HCT116 (cell line): ENCODE measurements around the gene UGT1A7. TPM values are rescaled to one million over a fixed set of nuclear protein-coding genes. Genes with fewer than 3 reads are reported as not detected.
"Not testable (repeated sequence)": the region's sequence is repeated elsewhere in the genome, so short reads cannot be mapped to it uniquely, and the experiment has no call there.

Experiments used
- ATAC-seq: fragments of 200-7000 bp; cut with Tn5 transposase; 2 replicates; pipeline ENCODE4 v1.9.1; 2020; ENCODE audit warnings: mild to moderate bottlenecking, moderate library complexity
- BruUV-seq: library from RNA; stranded (reverse); fragments of 400-500 nt; replicated peaks from 2 replicates; lab custom pipeline; 2021; lab: Mats Ljungman, UMichigan
- CTCF ChIA-PET: fragments of 300-600 bp; sonication (Branson Sonifier 250); formaldehyde crosslinking; loops from one replicate; lab custom pipeline; 2021; ENCODE audit warnings: antibody characterized with exemption; lab: Charles Lee
- POLR2A ChIA-PET: fragments of 300-600, 350-600 bp; sonication (Branson Sonifier 250); formaldehyde crosslinking; loops from one replicate; lab custom pipeline; 2021; ENCODE audit warnings: antibody characterized with exemption; lab: Charles Lee
- RAD21 ChIA-PET, 2 experiments: fragments of 300-600 bp; sonication (Branson Sonifier 250); formaldehyde crosslinking; loops; one replicate each; lab custom pipeline; 2023; ENCODE audit warnings: low total read pairs in 2 of 2; ENCODE audit not compliant: uncharacterized antibody in 2 of 2, unreplicated experiment in 2 of 2, low non-redundant PET in 1 of 2; lab: Charles Lee
- DNase-seq: peaks from one replicate; pipeline ENCODE4 v3.0.0-alpha.2; 2010; ENCODE audit warnings: low read depth, low spot score
- H2AFZ ChIP-seq: fragments of 200-600 bp; shearing (Covaris generic), sonication (generic); 2 replicates; pipeline ENCODE4 v1.6.1; 2017; ENCODE audit warnings: low read depth, mixed run types, mixed read lengths, antibody characterized with exemption, low read length; ENCODE audit not compliant: poor library complexity, severe bottlenecking
- H3K27ac ChIP-seq: 2 replicates; pipeline ENCODE4 v1.5.1; 2012; ENCODE audit warnings: low read depth, low read length
- H3K27me3 ChIP-seq: fragments of 200-600 bp; sonication (generic); 2 replicates; pipeline ENCODE4 v1.6.1; 2016; ENCODE audit warnings: mixed run types, low read length, mixed read lengths; ENCODE audit not compliant: insufficient read depth
- H3K36me3 ChIP-seq, 2 experiments: fragments of 200-500 bp in 1 of 2; fragments of 200-600 bp in 1 of 2; sonication (Bioruptor generic) in 1 of 2; sonication (generic) in 1 of 2; 2 replicates each; pipeline versions ENCODE4 v1.5.1 to v1.6.1; 2014 to 2016; ENCODE audit warnings: low read length in 2 of 2, inconsistent platforms in 1 of 2, mixed read lengths in 1 of 2, mixed run types in 1 of 2; ENCODE audit not compliant: insufficient read depth in 2 of 2, control insufficient read depth in 1 of 2
- H3K4me1 ChIP-seq, 2 experiments: fragments of 200-600 bp in 1 of 2; sonication (generic) in 1 of 2; 2 replicates each; pipeline versions ENCODE4 v1.5.1 to v1.6.1; 2012 to 2017; ENCODE audit warnings: low read length in 2 of 2, inconsistent platforms in 1 of 2, mild to moderate bottlenecking in 1 of 2, mixed read lengths in 1 of 2, mixed run types in 1 of 2, moderate library complexity in 1 of 2; ENCODE audit not compliant: insufficient read depth in 2 of 2, control insufficient read depth in 1 of 2
- H3K4me2 ChIP-seq: fragments of 200-600 bp; sonication (generic); 2 replicates; pipeline ENCODE4 v1.6.1; 2017; ENCODE audit warnings: mixed run types, low read length, mixed read lengths
- H3K4me3 ChIP-seq, 2 experiments: fragments of 200-600 bp in 1 of 2; sonication (generic) in 1 of 2; replicated peaks in 1 of 2; 2 replicates each; pipeline ENCODE4 v1.5.1; 2011 to 2016; ENCODE audit warnings: low read length in 2 of 2, control low read depth in 1 of 2, low read depth in 1 of 2, mild to moderate bottlenecking in 1 of 2, mixed read lengths in 1 of 2, mixed run types in 1 of 2
- H3K79me2 ChIP-seq: fragments of 200-600 bp; sonication (generic); 2 replicates; pipeline ENCODE4 v1.6.1; 2017; ENCODE audit warnings: mild to moderate bottlenecking, mixed run types, low read length, moderate library complexity, mixed read lengths; ENCODE audit not compliant: insufficient read depth
- H3K9ac ChIP-seq: fragments of 200-600 bp; sonication (generic); 2 replicates; pipeline ENCODE4 v1.6.1; 2016; ENCODE audit warnings: low read length, mixed read lengths
- H3K9me2 ChIP-seq: fragments of 200-600 bp; sonication (generic), shearing (Covaris generic); 2 replicates; pipeline ENCODE4 v1.6.1; 2017; ENCODE audit warnings: mixed run types, mild to moderate bottlenecking, moderate library complexity; ENCODE audit not compliant: insufficient read depth
- H3K9me3 ChIP-seq, 2 experiments: fragments of 200-500 bp in 1 of 2; fragments of 200-600 bp in 1 of 2; sonication (Bioruptor generic) in 1 of 2; sonication (generic) in 1 of 2; 2 replicates each; pipeline ENCODE4 v1.6.1; 2014 to 2017; ENCODE audit warnings: low read length in 2 of 2, mixed read lengths in 2 of 2, inconsistent platforms in 1 of 2, low read depth in 1 of 2, mild to moderate bottlenecking in 1 of 2, mixed run types in 1 of 2, moderate library complexity in 1 of 2; ENCODE audit not compliant: control insufficient read depth in 1 of 2, insufficient read depth in 1 of 2
- H4K20me1 ChIP-seq: fragments of 200-600 bp; sonication (generic), shearing (Covaris generic); 2 replicates; pipeline ENCODE4 v1.6.1; 2017; ENCODE audit warnings: mixed run types, mild to moderate bottlenecking, moderate library complexity; ENCODE audit not compliant: insufficient read depth
- ELF1 ChIP-seq: IDR thresholded peaks from 2 replicates; pipeline ENCODE4 v1.6.1; 2012; ENCODE audit warnings: low read depth, borderline replicate concordance
- EZH2phosphoT487 ChIP-seq: fragments of 200-600 bp; IDR thresholded peaks from 2 replicates; pipeline ENCODE4 v1.6.1; 2018; ENCODE audit warnings: antibody characterized with exemption, borderline replicate concordance
- FOSL1 ChIP-seq: IDR thresholded peaks from 2 replicates; pipeline ENCODE4 v1.6.1; 2012; ENCODE audit warnings: low read depth
- JUND ChIP-seq: IDR thresholded peaks from 2 replicates; pipeline ENCODE4 v1.6.1; 2012
- MAX ChIP-seq: IDR thresholded peaks from 2 replicates; pipeline ENCODE4 v1.6.1; 2012
- RAD21 ChIP-seq: IDR thresholded peaks from 2 replicates; pipeline ENCODE4 v1.6.1; 2012; ENCODE audit warnings: low read depth, mild to moderate bottlenecking
- SP1 ChIP-seq: IDR thresholded peaks from 2 replicates; pipeline ENCODE4 v1.6.1; 2012; ENCODE audit warnings: low read depth
- SRF ChIP-seq: IDR thresholded peaks from 2 replicates; pipeline ENCODE4 v1.6.1; 2012; ENCODE audit warnings: low read depth
- YY1 ChIP-seq: IDR thresholded peaks from 2 replicates; pipeline ENCODE4 v1.6.1; 2011; ENCODE audit warnings: low read length, low read depth, moderate library complexity, mild to moderate bottlenecking; ENCODE audit not compliant: insufficient replicate concordance; ENCODE audit errors: extremely low read depth
- ZFX ChIP-seq: fragments of 450-650 bp; IDR thresholded peaks from 2 replicates; pipeline ENCODE4 v1.6.1; 2017
- ZNF274 ChIP-seq: fragments of 200-500 bp; sonication (Bioruptor generic); IDR thresholded peaks from 2 replicates; pipeline ENCODE4 v1.6.1; 2014; ENCODE audit warnings: mild to moderate bottlenecking, low read depth, low read length, inconsistent platforms
- intact Hi-C: fragments of 100-400 bp; cut with micrococcal nuclease; formaldehyde crosslinking; loops from 2 replicates; pipeline ENCODE4 v1.10.0; 2022
- total RNA-seq: library from RNA; stranded (reverse); gene quantifications from one replicate; pipeline ENCODE4 v1.2.1, GENCODE V29; 2021; ENCODE audit not compliant: unreplicated experiment
- TF ChIP-seq, protein P1 (sequence below): IDR thresholded peaks from 2 replicates; pipeline ENCODE4 v1.6.1; 2011; ENCODE audit warnings: mild to moderate bottlenecking, low read length, moderate library complexity; ENCODE audit not compliant: insufficient replicate concordance; ENCODE audit errors: extremely low read depth

UGT1A7 gene
- total RNA-seq, 1 experiment from 2014 or later: not detected

DNA sequence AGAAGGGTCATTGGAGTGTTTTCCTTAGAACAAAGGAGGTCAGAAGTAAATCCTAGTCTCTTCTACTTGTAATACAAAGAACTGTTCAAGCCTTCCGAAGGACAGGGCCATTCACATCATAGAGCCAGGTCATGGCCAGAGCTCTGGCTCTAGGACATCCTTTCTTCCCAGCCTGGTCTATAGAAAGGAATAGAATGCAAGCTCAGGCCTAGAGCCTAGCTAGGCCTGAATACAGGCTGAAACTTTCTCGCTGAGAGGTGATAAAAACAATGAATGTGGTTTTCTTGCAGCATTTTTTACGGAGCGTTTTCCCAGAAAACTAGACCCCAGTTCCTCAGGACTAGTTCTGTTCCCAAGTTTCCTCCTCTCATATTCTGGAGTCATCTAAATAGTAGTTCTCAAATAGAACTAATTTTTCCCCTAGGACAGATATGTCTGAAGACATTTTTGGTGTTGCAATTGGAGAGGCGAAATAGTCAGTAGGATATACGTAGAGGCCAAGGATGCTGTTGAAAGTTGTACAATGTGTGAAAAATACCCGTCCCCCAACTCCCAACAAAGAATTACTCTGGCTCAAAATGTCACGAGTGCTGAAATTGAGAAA lies 17.8 kb downstream of the UGT1A7 start:
- Histone ChIP-seq H3K27ac (no peak overlapping the region), H3K4me1 (no peaks in the 10 kb centered on the region), H4K20me1 (no peaks in the 10 kb centered on the region), H3K27me3 (no peaks in the 10 kb centered on the region), H2AFZ (no peak overlapping the region), H3K36me3 (no peaks in the 10 kb centered on the region), H3K9me3 (no peaks in the 10 kb centered on the region), H3K9me2 (no peaks in the 10 kb centered on the region), H3K79me2 (no peaks in the 10 kb centered on the region), H3K4me3 (no peak overlapping the region), H3K9ac (no peak overlapping the region), H3K4me2 (no peak overlapping the region)
- intact Hi-C loops: no loop called here
- no peak for TF ChIP-seq ZFX
- no peak for TF ChIP-seq SP1
- TF ChIP-seq MAX: no peak
- no peak for TF ChIP-seq FOSL1
- TF ChIP-seq, protein P1, sequence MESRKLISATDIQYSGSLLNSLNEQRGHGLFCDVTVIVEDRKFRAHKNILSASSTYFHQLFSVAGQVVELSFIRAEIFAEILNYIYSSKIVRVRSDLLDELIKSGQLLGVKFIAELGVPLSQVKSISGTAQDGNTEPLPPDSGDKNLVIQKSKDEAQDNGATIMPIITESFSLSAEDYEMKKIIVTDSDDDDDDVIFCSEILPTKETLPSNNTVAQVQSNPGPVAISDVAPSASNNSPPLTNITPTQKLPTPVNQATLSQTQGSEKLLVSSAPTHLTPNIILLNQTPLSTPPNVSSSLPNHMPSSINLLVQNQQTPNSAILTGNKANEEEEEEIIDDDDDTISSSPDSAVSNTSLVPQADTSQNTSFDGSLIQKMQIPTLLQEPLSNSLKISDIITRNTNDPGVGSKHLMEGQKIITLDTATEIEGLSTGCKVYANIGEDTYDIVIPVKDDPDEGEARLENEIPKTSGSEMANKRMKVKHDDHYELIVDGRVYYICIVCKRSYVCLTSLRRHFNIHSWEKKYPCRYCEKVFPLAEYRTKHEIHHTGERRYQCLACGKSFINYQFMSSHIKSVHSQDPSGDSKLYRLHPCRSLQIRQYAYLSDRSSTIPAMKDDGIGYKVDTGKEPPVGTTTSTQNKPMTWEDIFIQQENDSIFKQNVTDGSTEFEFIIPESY: no peak
- no peak for TF ChIP-seq JUND
- no peak for TF ChIP-seq RAD21
- TF ChIP-seq ELF1: no peak
- ChIA-PET POLR2A (no interaction called here), CTCF (no interaction called here), RAD21 (no interaction called here)
- ATAC-seq (no peak), DNase-seq (no peak)
- no TSS peak for BruUV-seq

- no peak overlapping the region for H3K4me3 ChIP-seq
- no peaks in the 10 kb centered on the region for H3K4me1 ChIP-seq
- intact Hi-C loops: no loop called here
- no peaks in the 10 kb centered on the region for H4K20me1 ChIP-seq
- no peak overlapping the region for H2AFZ ChIP-seq
- H3K79me2 ChIP-seq: no peaks in the 10 kb centered on the region
- DNase-seq (no peak), ATAC-seq (no peak)
- H3K9me3 ChIP-seq: no peaks in the 10 kb centered on the region
- BruUV-seq: no TSS peak
- ChIA-PET CTCF (no interaction called here), POLR2A (no interaction called here), RAD21 (no interaction called here)
- no peak for TF ChIP-seq YY1
- TF ChIP-seq ZFX: no peak
- no peak for TF ChIP-seq SRF
- TF ChIP-seq EZH2phosphoT487: no peak
- TF ChIP-seq ZNF274: no peak
- no peak overlapping the region for H3K27ac ChIP-seq
- H3K9ac ChIP-seq: no peak overlapping the region
- no peaks in the 10 kb centered on the region for H3K36me3 ChIP-seq
- no peak overlapping the region for H3K4me2 ChIP-seq
- no peaks in the 10 kb centered on the region for H3K9me2 ChIP-seq
- H3K27me3 ChIP-seq: no peaks in the 10 kb centered on the region
These were observed 18.4 kb downstream of the UGT1A7 start for GRCh38 chr2:233700028-233700635.

GRCh38 chr2:233700842-233701241 lies 19.1 kb downstream of the UGT1A7 start:
- H3K27ac ChIP-seq, RAD21 ChIA-PET, intact Hi-C loops, H3K4me1 ChIP-seq, BruUV-seq, H3K27me3 ChIP-seq, H3K4me3 ChIP-seq, H4K20me1 ChIP-seq, CTCF ChIA-PET, POLR2A ChIA-PET, DNase-seq, H3K4me2 ChIP-seq, H3K9me2 ChIP-seq, H3K36me3 ChIP-seq, H2AFZ ChIP-seq, H3K79me2 ChIP-seq, H3K9me3 ChIP-seq, H3K9ac ChIP-seq, ATAC-seq: not testable (repeated sequence)
